Astrocyte (in vitro differentiated cells and primary cell): ENCODE measurements around the gene VKORC1.

Experiments
- EZH2 ChIP-seq: IDR thresholded peaks from 2 replicates; pipeline ENCODE4 v1.6.1; 2012; ENCODE audit warnings: mild to moderate bottlenecking, low read length, inconsistent platforms; ENCODE audit not compliant: insufficient read depth
- TF ChIP-seq, protein P1 (sequence below): IDR thresholded peaks from 2 replicates; pipeline ENCODE4 v1.5.1; 2011; ENCODE audit warnings: low read depth, mild to moderate bottlenecking, inconsistent platforms, low read length, moderate library complexity; ENCODE audit not compliant: insufficient read depth

DNA sequence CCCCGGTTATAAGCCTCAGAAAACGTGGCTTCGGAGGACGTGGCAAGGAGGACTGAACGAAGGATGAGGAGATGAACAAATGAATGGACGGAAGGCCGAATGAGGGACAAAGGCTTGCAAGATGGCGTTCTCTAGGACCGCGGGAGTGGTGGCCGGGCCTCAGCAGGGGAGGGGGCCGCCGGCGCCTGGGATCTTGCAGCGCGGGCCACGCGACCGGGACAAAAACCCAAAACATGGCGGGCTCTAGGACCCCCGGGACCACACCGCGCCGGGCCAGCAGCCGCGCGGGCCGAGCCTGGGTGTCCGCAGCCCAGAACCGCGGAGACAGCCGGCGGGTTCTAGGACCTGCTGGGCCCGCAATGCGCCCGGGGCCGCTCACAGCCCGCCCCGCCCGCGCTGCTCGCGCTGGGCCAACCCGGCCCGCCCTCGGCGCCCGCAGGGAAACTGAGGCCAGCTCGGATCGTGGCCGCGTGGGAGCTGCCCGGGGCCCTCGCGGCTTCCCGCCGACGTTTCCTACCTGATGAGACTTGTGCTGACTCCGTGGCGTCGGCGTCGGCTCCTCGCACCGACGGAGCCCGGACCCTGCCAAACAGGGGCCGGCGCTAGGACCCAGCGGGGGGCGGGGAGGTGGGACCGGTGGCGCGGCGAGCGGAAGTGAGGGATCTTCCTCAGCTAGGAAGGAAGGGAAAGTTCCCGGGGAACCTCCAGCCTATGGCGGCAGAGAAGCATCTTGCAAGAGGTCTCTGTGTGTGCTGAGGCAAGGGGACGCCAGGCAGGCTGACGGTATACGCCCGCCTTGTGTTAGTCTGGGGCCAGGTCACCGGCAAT, 21.2 kb downstream of the VKORC1 start:
- TF ChIP-seq, protein P1, sequence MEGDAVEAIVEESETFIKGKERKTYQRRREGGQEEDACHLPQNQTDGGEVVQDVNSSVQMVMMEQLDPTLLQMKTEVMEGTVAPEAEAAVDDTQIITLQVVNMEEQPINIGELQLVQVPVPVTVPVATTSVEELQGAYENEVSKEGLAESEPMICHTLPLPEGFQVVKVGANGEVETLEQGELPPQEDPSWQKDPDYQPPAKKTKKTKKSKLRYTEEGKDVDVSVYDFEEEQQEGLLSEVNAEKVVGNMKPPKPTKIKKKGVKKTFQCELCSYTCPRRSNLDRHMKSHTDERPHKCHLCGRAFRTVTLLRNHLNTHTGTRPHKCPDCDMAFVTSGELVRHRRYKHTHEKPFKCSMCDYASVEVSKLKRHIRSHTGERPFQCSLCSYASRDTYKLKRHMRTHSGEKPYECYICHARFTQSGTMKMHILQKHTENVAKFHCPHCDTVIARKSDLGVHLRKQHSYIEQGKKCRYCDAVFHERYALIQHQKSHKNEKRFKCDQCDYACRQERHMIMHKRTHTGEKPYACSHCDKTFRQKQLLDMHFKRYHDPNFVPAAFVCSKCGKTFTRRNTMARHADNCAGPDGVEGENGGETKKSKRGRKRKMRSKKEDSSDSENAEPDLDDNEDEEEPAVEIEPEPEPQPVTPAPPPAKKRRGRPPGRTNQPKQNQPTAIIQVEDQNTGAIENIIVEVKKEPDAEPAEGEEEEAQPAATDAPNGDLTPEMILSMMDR: no peak
- no peak for TF ChIP-seq EZH2
